ENCODE results near the gene RFT1. TPM values are rescaled to one million over a fixed set of nuclear protein-coding genes. Genes with fewer than 3 reads are reported as not detected.
A peak's percentile ranks its signal among the peaks of the same experiment; 100 is the strongest.

The RFT1 gene
- total RNA-seq, 4 donors from 2014 or later, result 13.1 to 38.2 (median 16.5) TPM

DNA sequence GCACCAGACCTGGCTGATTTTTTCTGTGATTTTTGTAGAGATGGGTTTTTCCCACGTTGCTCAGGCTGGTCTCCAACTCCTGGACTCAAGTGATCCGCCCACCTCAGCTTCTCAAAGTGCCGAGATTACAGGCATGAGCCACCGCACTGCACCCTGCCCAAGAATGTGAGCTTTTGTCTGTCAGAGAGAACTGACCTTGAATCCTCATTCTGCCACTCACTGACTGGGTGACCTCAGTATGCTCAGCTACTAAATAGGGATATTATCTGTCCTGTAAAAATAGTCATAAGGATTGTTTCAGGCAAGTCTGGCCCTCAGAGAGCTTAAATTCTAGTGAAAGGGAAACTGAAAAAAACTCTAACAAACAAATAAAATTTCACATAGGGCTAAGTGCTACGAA, 2.1 kb upstream of the RFT1 start:
- Histone ChIP-seq H3K4me1 (peaks cover 0 to 8% of the 10 kb centered on the region in 2 donors), H3K27me3 (no peaks in the 10 kb centered on the region), H3K27ac (no peak overlapping the region), H3K4me3 (no peak overlapping the region), H3K36me3 (no peaks in the 10 kb centered on the region), H3K9me3 (no peaks in the 10 kb centered on the region)
- no peak for DNase-seq
- intact Hi-C loops (cut with DNase I; ENCODE audit: low total_unique reads), result no loop called here
- TF ChIP-seq, protein P1, sequence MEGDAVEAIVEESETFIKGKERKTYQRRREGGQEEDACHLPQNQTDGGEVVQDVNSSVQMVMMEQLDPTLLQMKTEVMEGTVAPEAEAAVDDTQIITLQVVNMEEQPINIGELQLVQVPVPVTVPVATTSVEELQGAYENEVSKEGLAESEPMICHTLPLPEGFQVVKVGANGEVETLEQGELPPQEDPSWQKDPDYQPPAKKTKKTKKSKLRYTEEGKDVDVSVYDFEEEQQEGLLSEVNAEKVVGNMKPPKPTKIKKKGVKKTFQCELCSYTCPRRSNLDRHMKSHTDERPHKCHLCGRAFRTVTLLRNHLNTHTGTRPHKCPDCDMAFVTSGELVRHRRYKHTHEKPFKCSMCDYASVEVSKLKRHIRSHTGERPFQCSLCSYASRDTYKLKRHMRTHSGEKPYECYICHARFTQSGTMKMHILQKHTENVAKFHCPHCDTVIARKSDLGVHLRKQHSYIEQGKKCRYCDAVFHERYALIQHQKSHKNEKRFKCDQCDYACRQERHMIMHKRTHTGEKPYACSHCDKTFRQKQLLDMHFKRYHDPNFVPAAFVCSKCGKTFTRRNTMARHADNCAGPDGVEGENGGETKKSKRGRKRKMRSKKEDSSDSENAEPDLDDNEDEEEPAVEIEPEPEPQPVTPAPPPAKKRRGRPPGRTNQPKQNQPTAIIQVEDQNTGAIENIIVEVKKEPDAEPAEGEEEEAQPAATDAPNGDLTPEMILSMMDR (IDR thresholded peaks at IDR 0.05), result no peak
- TF ChIP-seq POLR2A (IDR thresholded peaks at IDR 0.05), result no peak

DNA sequence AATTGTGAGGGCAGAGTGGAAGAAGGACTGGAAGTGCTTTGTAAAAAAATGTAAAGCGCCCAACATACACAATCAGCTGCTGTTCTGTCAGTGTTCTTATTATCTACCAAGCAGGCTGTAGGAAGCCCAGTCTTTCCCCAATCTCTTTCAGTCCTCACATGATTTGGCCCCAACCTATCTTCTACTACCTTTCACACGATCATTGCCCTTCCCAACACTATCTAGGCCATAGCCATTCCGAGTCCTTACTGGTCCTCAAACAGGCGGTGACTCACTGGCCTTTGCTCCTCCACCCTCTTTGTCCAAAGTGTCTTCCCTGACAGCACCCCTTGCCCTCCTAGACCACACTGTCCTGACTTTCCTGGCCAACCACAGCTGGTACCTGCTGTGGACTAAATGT, 861 bp upstream of the RFT1 start:
- H3K9me3 ChIP-seq, result no peaks in the 10 kb centered on the region
- no peaks in the 10 kb centered on the region for H3K27me3 ChIP-seq
- H3K4me1 ChIP-seq, result peaks cover 0 to 8% of the 10 kb centered on the region in 2 donors
- TF ChIP-seq POLR2A (IDR thresholded peaks at IDR 0.05), result no peak
- TF ChIP-seq, protein P1 (IDR thresholded peaks at IDR 0.05), result no peak
- intact Hi-C loops (cut with DNase I; ENCODE audit: low total_unique reads), result no loop called here
- peak overlapping the region; percentile 86 to 90 for H3K27ac ChIP-seq
- no peaks in the 10 kb centered on the region for H3K36me3 ChIP-seq
- DNase-seq, result no peak
- H3K4me3 ChIP-seq, result no peak overlapping the region

DNA sequence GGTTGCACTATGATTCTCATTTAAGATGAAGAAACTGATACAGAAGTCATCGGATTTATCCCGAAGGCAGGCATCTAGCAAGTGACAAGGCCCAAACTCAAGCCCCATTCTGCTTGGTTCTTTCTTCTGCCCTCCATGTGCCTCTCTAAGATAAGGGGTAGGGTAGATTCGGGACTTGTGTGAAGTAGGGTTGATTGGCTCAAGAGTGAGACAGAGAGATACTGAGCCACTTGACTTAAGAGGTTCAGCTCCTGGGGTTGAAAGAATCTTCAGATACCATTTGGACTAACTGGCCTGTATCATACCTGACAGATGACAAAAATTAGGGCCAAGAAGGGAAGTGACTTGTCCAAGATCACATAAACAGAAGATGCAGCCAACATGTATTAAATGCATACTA, 891 bp downstream of the RFT1 start:
- no peaks in the 10 kb centered on the region for H3K36me3 ChIP-seq
- H3K27ac ChIP-seq, result peak overlapping the region in 1 of 2 donors; percentile 90
- H3K9me3 ChIP-seq, result no peaks in the 10 kb centered on the region
- DNase-seq, result no peak
- H3K27me3 ChIP-seq, result no peaks in the 10 kb centered on the region
- peak overlapping the region; percentile 80 to 99 for H3K4me3 ChIP-seq
- intact Hi-C loops (cut with DNase I; ENCODE audit: low total_unique reads), result no loop called here
- peaks cover 0 to 8% of the 10 kb centered on the region in 2 donors for H3K4me1 ChIP-seq
- TF ChIP-seq, protein P1 (IDR thresholded peaks at IDR 0.05), result no peak
- no peak for TF ChIP-seq POLR2A (IDR thresholded peaks at IDR 0.05)

DNA sequence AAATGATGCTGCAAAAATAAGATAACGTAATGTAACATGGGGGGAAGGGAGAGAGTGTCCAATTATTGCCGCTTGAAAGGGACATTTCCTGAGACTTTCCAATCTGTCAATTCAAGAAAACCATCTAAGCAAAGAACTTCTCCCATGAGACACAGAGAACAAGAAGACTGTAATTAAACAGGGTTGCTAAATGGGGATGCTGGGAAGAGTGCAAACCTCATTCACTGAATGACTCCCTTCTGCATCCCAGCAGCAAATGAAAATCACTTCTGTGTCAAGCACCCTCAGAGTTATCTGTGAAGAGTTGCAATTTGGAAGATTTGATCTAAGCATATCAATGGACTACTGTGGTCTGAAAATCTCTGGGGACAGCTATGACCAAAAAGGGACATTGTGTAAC, 3.6 kb downstream of the RFT1 start:
- intact Hi-C loops (cut with DNase I; ENCODE audit: low total_unique reads), result no loop called here
- H3K4me3 ChIP-seq, result no peak overlapping the region
- TF ChIP-seq, protein P1 (IDR thresholded peaks at IDR 0.05), result no peak
- TF ChIP-seq POLR2A (IDR thresholded peaks at IDR 0.05), result no peak
- H3K27ac ChIP-seq, result no peak overlapping the region
- no peaks in the 10 kb centered on the region for H3K36me3 ChIP-seq
- H3K27me3 ChIP-seq, result no peaks in the 10 kb centered on the region
- DNase-seq, result no peak
- H3K9me3 ChIP-seq, result no peaks in the 10 kb centered on the region
- H3K4me1 ChIP-seq, result peaks cover 0 to 8% of the 10 kb centered on the region in 2 donors

DNA sequence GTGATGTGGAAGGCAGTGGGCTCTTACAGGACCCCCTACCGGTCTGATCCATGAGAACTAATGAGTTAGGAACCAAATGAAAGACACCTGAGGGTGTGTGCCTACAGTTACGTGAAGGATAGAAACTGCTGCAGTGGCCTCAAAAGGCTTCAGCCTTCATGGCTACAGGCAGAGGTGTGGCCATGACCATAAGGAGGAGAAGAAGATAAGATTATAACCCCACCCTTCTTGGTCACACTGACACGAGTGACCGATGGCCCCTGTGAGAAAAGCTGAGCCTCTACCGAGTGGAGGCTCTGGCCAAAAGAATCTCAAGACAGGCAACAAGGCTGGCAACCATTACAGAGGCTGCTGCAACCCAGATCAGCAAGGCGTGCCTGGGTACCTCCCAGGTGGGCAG, 6.3 kb downstream of the RFT1 start:
- no peak for DNase-seq
- Histone ChIP-seq H3K27ac (no peak overlapping the region), H3K27me3 (no peaks in the 10 kb centered on the region), H3K36me3 (no peaks in the 10 kb centered on the region), H3K4me3 (no peak overlapping the region), H3K9me3 (no peaks in the 10 kb centered on the region), H3K4me1 (peaks cover 0 to under 1% of the 10 kb centered on the region in 2 donors)
- intact Hi-C loops (cut with DNase I; ENCODE audit: low total_unique reads), result no loop called here
- no peak for TF ChIP-seq POLR2A (IDR thresholded peaks at IDR 0.05)
- TF ChIP-seq, protein P1 (IDR thresholded peaks at IDR 0.05), result no peak

Data from uterus (tissue), 4 donors.